ENCODE measurements around the gene RAMP3. TPM values are rescaled to one million over a fixed set of nuclear protein-coding genes. Genes with fewer than 3 reads are reported as not detected.

RAMP3 gene
- total RNA-seq, 1 donor from 2014 or later: not detected

DNA sequence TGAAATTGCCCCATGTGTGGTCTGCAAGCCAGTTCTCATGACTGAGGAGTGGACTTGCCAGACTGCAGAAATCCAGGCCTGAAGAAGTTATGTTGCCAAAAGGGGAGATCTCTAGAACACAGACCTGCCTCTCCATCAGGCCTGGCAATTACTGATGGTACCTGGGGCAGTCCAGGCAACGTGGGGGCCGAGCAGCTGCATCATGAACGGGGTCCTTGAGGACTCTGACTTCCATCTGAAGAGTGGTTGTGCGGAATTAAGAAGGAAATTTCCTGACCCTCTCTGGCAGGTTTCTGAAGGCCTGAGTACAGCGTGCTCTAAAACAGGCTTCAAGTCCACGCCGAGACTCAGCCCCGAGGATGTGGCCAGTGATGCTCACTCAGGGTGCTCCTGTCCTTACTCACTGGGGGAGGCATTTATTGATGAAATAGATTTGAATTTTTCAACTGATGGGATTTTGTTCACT, 30.4 kb downstream of the RAMP3 start:
- H3K27me3 Mint-ChIP-seq: peaks cover 16% of the 10 kb centered on the region
- no peak overlapping the region for H3K4me3 Mint-ChIP-seq (ENCODE audit: low read depth)
- H3K9me3 Mint-ChIP-seq (ENCODE audit: low read depth): peaks cover 5% of the 10 kb centered on the region
- no peak for DNase-seq (ENCODE audit: low spot score, unreplicated experiment)
- H3K4me1 Mint-ChIP-seq (ENCODE audit: low read depth): no peaks in the 10 kb centered on the region
- no peaks in the 10 kb centered on the region for H3K36me3 Mint-ChIP-seq (ENCODE audit: insufficient read depth)
- TF ChIP-seq, protein P1, sequence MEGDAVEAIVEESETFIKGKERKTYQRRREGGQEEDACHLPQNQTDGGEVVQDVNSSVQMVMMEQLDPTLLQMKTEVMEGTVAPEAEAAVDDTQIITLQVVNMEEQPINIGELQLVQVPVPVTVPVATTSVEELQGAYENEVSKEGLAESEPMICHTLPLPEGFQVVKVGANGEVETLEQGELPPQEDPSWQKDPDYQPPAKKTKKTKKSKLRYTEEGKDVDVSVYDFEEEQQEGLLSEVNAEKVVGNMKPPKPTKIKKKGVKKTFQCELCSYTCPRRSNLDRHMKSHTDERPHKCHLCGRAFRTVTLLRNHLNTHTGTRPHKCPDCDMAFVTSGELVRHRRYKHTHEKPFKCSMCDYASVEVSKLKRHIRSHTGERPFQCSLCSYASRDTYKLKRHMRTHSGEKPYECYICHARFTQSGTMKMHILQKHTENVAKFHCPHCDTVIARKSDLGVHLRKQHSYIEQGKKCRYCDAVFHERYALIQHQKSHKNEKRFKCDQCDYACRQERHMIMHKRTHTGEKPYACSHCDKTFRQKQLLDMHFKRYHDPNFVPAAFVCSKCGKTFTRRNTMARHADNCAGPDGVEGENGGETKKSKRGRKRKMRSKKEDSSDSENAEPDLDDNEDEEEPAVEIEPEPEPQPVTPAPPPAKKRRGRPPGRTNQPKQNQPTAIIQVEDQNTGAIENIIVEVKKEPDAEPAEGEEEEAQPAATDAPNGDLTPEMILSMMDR (IDR thresholded peaks at IDR 0.05; ENCODE audit: unreplicated experiment): no peak
- H3K27ac Mint-ChIP-seq: no peak overlapping the region

DNA sequence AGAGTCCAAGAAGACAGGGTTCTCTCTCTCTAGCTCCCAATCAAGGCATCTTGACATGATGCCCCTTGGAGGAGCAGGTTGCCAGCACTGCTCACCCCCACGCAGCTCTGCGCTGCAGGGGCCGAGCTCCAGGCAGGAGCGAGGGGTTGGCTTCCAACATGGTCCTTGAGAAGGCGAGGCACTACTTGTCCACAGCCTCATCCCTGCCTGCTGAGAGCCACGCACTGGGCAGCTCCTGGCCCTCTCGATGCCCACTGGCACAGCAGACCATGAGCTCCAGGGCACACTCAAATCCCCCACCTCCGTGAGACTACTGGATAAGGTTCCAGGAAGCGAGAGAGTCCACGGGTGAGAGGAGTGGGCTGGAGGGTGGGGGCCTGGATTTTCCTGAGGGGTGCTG, 31.1 kb downstream of the RAMP3 start:
- Mint-ChIP-seq H3K27me3 (peaks cover 16% of the 10 kb centered on the region), H3K9me3 (ENCODE audit: low read depth) (peaks cover 5% of the 10 kb centered on the region), H3K27ac (no peak overlapping the region), H3K4me1 (ENCODE audit: low read depth) (no peaks in the 10 kb centered on the region), H3K36me3 (ENCODE audit: insufficient read depth) (no peaks in the 10 kb centered on the region), H3K4me3 (ENCODE audit: low read depth) (no peak overlapping the region)
- no peak for DNase-seq (ENCODE audit: low spot score, unreplicated experiment)
- TF ChIP-seq, protein P1 (IDR thresholded peaks at IDR 0.05; ENCODE audit: unreplicated experiment): no peak

GRCh38 chr7:45189151-45189970, 31.8 kb downstream of the RAMP3 start:
- TF ChIP-seq, protein P1 (IDR thresholded peaks at IDR 0.05; ENCODE audit: unreplicated experiment): no peak
- Mint-ChIP-seq H3K4me3 (ENCODE audit: low read depth) (no peak overlapping the region), H3K4me1 (ENCODE audit: low read depth) (no peaks in the 10 kb centered on the region), H3K27me3 (peaks cover 16% of the 10 kb centered on the region), H3K27ac (no peak overlapping the region), H3K36me3 (ENCODE audit: insufficient read depth) (no peaks in the 10 kb centered on the region), H3K9me3 (ENCODE audit: low read depth) (peaks cover 5% of the 10 kb centered on the region)
- DNase-seq (ENCODE audit: low spot score, unreplicated experiment): no peak

- H3K36me3 Mint-ChIP-seq (ENCODE audit: insufficient read depth): no peaks in the 10 kb centered on the region
- H3K4me1 Mint-ChIP-seq (ENCODE audit: low read depth): no peaks in the 10 kb centered on the region
- H3K27me3 Mint-ChIP-seq: peaks cover 20% of the 10 kb centered on the region
- peaks cover 5% of the 10 kb centered on the region for H3K9me3 Mint-ChIP-seq (ENCODE audit: low read depth)
- H3K4me3 Mint-ChIP-seq (ENCODE audit: low read depth): no peak overlapping the region
- no peak for DNase-seq (ENCODE audit: low spot score, unreplicated experiment)
- TF ChIP-seq, protein P1 (IDR thresholded peaks at IDR 0.05; ENCODE audit: unreplicated experiment): no peak
- no peak overlapping the region for H3K27ac Mint-ChIP-seq
These were observed 33.0 kb downstream of the RAMP3 start for GRCh38 chr7:45190406-45191165.

GRCh38 chr7:45191396-45191795, 33.8 kb downstream of the RAMP3 start:
- Mint-ChIP-seq H3K27me3 (peaks cover 20% of the 10 kb centered on the region), H3K9me3 (ENCODE audit: low read depth) (peaks cover 5% of the 10 kb centered on the region), H3K27ac (no peak overlapping the region), H3K4me1 (ENCODE audit: low read depth) (no peaks in the 10 kb centered on the region), H3K36me3 (ENCODE audit: insufficient read depth) (no peaks in the 10 kb centered on the region), H3K4me3 (ENCODE audit: low read depth) (no peak overlapping the region)
- no peak for DNase-seq (ENCODE audit: low spot score, unreplicated experiment)
- TF ChIP-seq, protein P1 (IDR thresholded peaks at IDR 0.05; ENCODE audit: unreplicated experiment): no peak

All from progenitor cell of endocrine pancreas (in vitro differentiated cells).